ENCODE data around the gene DDX23.
A peak's percentile ranks its signal among the peaks of the same experiment; 100 is the strongest.

DNA sequence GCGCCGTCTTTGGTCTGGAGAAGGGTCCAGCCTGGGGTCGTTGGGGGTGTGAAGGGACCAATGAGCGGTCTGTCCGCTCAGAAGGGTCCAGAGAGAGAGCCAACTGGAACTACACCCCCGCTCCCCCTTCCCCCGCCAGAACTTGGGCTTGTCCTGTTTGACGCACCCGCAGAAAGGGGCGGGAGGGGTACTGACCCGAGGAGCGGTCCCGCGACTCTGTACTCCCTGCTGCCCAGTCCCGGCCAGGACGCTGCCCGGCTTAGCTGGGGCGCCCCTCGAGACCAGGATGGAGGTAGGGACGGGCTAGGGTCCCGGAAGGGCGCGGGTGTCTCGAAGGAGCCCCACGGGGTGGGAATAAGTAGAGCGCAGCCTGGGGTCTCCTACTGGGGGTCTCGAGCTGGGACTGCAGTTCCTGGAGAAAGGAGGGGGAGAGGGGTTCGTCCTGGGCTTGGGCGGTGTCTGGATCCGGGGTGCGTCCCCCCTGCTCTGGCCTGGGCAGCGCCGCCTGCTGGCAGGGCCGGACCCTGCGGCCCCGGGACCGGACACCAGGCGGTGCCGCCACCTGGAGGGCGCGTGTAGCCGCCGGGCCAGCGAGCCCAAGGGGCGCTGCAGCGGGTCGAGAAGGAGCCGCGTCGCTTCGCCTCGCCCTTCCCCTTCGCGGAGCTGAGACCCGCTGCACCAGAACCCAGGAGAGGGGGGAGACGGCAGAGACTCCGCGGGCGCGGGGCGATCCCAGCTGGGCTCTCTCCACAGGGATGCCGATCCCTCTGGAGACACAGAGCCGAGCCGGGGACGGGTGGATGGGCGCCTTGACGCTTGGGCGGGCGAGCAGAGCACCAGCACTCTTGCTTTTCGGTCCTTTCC lies 37.5 kb downstream of the DDX23 start:
- TF ChIP-seq, protein P1, sequence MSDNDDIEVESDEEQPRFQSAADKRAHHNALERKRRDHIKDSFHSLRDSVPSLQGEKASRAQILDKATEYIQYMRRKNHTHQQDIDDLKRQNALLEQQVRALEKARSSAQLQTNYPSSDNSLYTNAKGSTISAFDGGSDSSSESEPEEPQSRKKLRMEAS (IDR thresholded peaks at IDR 0.05): peak; percentile 86
- TF ChIP-seq, protein P2, sequence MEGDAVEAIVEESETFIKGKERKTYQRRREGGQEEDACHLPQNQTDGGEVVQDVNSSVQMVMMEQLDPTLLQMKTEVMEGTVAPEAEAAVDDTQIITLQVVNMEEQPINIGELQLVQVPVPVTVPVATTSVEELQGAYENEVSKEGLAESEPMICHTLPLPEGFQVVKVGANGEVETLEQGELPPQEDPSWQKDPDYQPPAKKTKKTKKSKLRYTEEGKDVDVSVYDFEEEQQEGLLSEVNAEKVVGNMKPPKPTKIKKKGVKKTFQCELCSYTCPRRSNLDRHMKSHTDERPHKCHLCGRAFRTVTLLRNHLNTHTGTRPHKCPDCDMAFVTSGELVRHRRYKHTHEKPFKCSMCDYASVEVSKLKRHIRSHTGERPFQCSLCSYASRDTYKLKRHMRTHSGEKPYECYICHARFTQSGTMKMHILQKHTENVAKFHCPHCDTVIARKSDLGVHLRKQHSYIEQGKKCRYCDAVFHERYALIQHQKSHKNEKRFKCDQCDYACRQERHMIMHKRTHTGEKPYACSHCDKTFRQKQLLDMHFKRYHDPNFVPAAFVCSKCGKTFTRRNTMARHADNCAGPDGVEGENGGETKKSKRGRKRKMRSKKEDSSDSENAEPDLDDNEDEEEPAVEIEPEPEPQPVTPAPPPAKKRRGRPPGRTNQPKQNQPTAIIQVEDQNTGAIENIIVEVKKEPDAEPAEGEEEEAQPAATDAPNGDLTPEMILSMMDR (IDR thresholded peaks at IDR 0.05): peak; percentile 99
- TF ChIP-seq, protein P3, sequence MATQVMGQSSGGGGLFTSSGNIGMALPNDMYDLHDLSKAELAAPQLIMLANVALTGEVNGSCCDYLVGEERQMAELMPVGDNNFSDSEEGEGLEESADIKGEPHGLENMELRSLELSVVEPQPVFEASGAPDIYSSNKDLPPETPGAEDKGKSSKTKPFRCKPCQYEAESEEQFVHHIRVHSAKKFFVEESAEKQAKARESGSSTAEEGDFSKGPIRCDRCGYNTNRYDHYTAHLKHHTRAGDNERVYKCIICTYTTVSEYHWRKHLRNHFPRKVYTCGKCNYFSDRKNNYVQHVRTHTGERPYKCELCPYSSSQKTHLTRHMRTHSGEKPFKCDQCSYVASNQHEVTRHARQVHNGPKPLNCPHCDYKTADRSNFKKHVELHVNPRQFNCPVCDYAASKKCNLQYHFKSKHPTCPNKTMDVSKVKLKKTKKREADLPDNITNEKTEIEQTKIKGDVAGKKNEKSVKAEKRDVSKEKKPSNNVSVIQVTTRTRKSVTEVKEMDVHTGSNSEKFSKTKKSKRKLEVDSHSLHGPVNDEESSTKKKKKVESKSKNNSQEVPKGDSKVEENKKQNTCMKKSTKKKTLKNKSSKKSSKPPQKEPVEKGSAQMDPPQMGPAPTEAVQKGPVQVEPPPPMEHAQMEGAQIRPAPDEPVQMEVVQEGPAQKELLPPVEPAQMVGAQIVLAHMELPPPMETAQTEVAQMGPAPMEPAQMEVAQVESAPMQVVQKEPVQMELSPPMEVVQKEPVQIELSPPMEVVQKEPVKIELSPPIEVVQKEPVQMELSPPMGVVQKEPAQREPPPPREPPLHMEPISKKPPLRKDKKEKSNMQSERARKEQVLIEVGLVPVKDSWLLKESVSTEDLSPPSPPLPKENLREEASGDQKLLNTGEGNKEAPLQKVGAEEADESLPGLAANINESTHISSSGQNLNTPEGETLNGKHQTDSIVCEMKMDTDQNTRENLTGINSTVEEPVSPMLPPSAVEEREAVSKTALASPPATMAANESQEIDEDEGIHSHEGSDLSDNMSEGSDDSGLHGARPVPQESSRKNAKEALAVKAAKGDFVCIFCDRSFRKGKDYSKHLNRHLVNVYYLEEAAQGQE (IDR thresholded peaks at IDR 0.05): no peak
- TF ChIP-seq POLR2A (IDR thresholded peaks at IDR 0.05; ENCODE audit: low read length) (peak; percentile 46), EHMT2 (IDR thresholded peaks at IDR 0.05; ENCODE audit: low read depth) (no peak), EP300 (IDR thresholded peaks at IDR 0.05) (no peak), MAZ (IDR thresholded peaks at IDR 0.05; ENCODE audit: borderline replicate concordance, low read depth, low read length) (no peak), RFX5 (IDR thresholded peaks at IDR 0.05) (no peak)
- TF ChIP-seq, protein P4, sequence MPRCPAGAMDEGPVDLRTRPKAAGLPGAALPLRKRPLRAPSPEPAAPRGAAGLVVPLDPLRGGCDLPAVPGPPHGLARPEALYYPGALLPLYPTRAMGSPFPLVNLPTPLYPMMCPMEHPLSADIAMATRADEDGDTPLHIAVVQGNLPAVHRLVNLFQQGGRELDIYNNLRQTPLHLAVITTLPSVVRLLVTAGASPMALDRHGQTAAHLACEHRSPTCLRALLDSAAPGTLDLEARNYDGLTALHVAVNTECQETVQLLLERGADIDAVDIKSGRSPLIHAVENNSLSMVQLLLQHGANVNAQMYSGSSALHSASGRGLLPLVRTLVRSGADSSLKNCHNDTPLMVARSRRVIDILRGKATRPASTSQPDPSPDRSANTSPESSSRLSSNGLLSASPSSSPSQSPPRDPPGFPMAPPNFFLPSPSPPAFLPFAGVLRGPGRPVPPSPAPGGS (IDR thresholded peaks at IDR 0.05): 0 out of 3 replicates have a peak, but pooled peaks have one; percentile 9
- TF ChIP-seq, protein P5, sequence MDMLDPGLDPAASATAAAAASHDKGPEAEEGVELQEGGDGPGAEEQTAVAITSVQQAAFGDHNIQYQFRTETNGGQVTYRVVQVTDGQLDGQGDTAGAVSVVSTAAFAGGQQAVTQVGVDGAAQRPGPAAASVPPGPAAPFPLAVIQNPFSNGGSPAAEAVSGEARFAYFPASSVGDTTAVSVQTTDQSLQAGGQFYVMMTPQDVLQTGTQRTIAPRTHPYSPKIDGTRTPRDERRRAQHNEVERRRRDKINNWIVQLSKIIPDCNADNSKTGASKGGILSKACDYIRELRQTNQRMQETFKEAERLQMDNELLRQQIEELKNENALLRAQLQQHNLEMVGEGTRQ (IDR thresholded peaks at IDR 0.05): no peak
